HG02759 (cell line): ENCODE results near the gene ARL15.
"Not testable (repeated sequence)": the region's sequence is repeated elsewhere in the genome, so short reads cannot be mapped to it uniquely, and the experiment has no call there.

Experiments used
- ATAC-seq: cut with Tn5 transposase; IDR thresholded peaks from one replicate; pipeline ENCODE4 v1.9.1; 2021; ENCODE audit warnings: mild to moderate bottlenecking, moderate library complexity; ENCODE audit not compliant: unreplicated experiment

Gene ARL15

GRCh38 chr5:54310433-54311175 lies at the start of gene ARL15:
ARL15 (minus strand) TSS chr5:54310573.
- peak; percentile 97 for ATAC-seq

- no peak for ATAC-seq
These were observed 49.7 kb upstream of the ARL15 start for GRCh38 chr5:54360089-54360488.

GRCh38 chr5:54357408-54358058 lies 47.2 kb upstream of the ARL15 start:
- no peak for ATAC-seq

- not testable (repeated sequence) for ATAC-seq
These were observed 43.7 kb upstream of the ARL15 start for GRCh38 chr5:54353933-54354564.

GRCh38 chr5:54352580-54352979 lies 42.2 kb upstream of the ARL15 start:
- ATAC-seq = not testable (repeated sequence)

GRCh38 chr5:54347221-54347865 lies 37.0 kb upstream of the ARL15 start:
- ATAC-seq = no peak

- ATAC-seq = no peak
These were observed 34.3 kb upstream of the ARL15 start for GRCh38 chr5:54344653-54345052.

GRCh38 chr5:54341971-54342370 lies 31.6 kb upstream of the ARL15 start:
- ATAC-seq = no peak

- ATAC-seq = no peak
These were observed 27.1 kb upstream of the ARL15 start for GRCh38 chr5:54337523-54337922.

- ATAC-seq = no peak
These were observed 22.3 kb upstream of the ARL15 start for GRCh38 chr5:54332720-54333119.

GRCh38 chr5:54329731-54330709 lies 19.6 kb upstream of the ARL15 start:
- no peak for ATAC-seq

GRCh38 chr5:54326662-54327270 lies 16.4 kb upstream of the ARL15 start:
- no peak for ATAC-seq

- no peak for ATAC-seq
These were observed 15.4 kb upstream of the ARL15 start for GRCh38 chr5:54325610-54326311.

- no peak for ATAC-seq
These were observed 14.9 kb upstream of the ARL15 start for GRCh38 chr5:54325272-54325609.

- no peak for ATAC-seq
These were observed 14.4 kb upstream of the ARL15 start for GRCh38 chr5:54324651-54325271.

- ATAC-seq = no peak
These were observed 13.1 kb upstream of the ARL15 start for GRCh38 chr5:54323495-54323894.

GRCh38 chr5:54320256-54320655 lies 9.9 kb upstream of the ARL15 start:
- no peak for ATAC-seq

- ATAC-seq = no peak
These were observed 7.3 kb upstream of the ARL15 start for GRCh38 chr5:54317511-54318260.
